Neuronal stem cell (in vitro differentiated cells): ENCODE measurements around the gene HAGHL.

Experiments
- DNase-seq: peaks from one replicate; pipeline ENCODE4 v3.0.0-alpha.2; 2013; ENCODE audit warnings: low spot score
- H2AFZ ChIP-seq: one replicate; pipeline ENCODE4 v1.6.1; 2013; ENCODE audit warnings: mild to moderate bottlenecking, low read length, inconsistent platforms
- H2AK5ac ChIP-seq: 2 replicates; pipeline ENCODE4 v1.6.1; 2013; ENCODE audit warnings: low read depth, mild to moderate bottlenecking, inconsistent platforms, low read length, moderate library complexity, mixed read lengths
- H2BK120ac ChIP-seq: 2 replicates; pipeline ENCODE4 v1.6.1; 2013; ENCODE audit warnings: low read depth, mild to moderate bottlenecking, inconsistent platforms, low read length, moderate library complexity, mixed read lengths
- H2BK12ac ChIP-seq: one replicate; pipeline ENCODE4 v1.6.1; 2013; ENCODE audit warnings: low read length, inconsistent platforms
- H2BK15ac ChIP-seq: 2 replicates; pipeline ENCODE4 v1.6.1; 2013; ENCODE audit warnings: mild to moderate bottlenecking, low read length, inconsistent platforms, mixed read lengths
- H2BK5ac ChIP-seq: one replicate; pipeline ENCODE4 v1.6.1; 2013; ENCODE audit warnings: inconsistent platforms, mild to moderate bottlenecking, low read length, moderate library complexity
- H3K14ac ChIP-seq: one replicate; pipeline ENCODE4 v1.6.1; 2013; ENCODE audit warnings: low read length, inconsistent platforms
- H3K18ac ChIP-seq: 2 replicates; pipeline ENCODE4 v1.6.1; 2013; ENCODE audit warnings: low read length, inconsistent platforms
- H3K23ac ChIP-seq: 2 replicates; pipeline ENCODE4 v1.6.1; 2013; ENCODE audit warnings: low read depth, mild to moderate bottlenecking, mixed read lengths, low read length, inconsistent platforms; ENCODE audit not compliant: poor library complexity
- H3K27ac ChIP-seq: replicated peaks from 3 replicates; pipeline ENCODE4 v1.5.1; 2013; ENCODE audit warnings: low read length, inconsistent platforms
- H3K27me3 ChIP-seq, 3 experiments: 2 replicates each; pipeline ENCODE4 v1.6.1; 2013; ENCODE audit warnings: low read length in 3 of 3, mild to moderate bottlenecking in 2 of 3, inconsistent platforms in 1 of 3, low read depth in 1 of 3, mixed read lengths in 1 of 3, moderate library complexity in 1 of 3; ENCODE audit not compliant: control insufficient read depth in 3 of 3, insufficient read depth in 3 of 3
- H3K36me3 ChIP-seq, 2 donors: replicated peaks in 1 of 2; 2 replicates each; pipeline ENCODE4 v1.6.1; 2013; ENCODE audit warnings: low read length in 2 of 2; ENCODE audit not compliant: control insufficient read depth in 2 of 2, insufficient read depth in 2 of 2
- H3K4ac ChIP-seq: 2 replicates; pipeline ENCODE4 v1.6.1; 2013; ENCODE audit warnings: inconsistent platforms, mild to moderate bottlenecking, low read length, moderate library complexity
- H3K4me1 ChIP-seq, 2 donors: 1 replicate in 1 of 2; 2 replicates in 1 of 2; pipeline ENCODE4 v1.6.1; 2013; ENCODE audit warnings: low read length in 2 of 2, low read depth in 1 of 2; ENCODE audit not compliant: control insufficient read depth in 2 of 2, insufficient read depth in 1 of 2
- H3K4me2 ChIP-seq: one replicate; pipeline ENCODE4 v1.6.1; 2013; ENCODE audit warnings: mild to moderate bottlenecking, low read length, inconsistent platforms; ENCODE audit not compliant: insufficient read depth, poor library complexity, severe bottlenecking
- H3K4me3 ChIP-seq, 2 donors: 2 replicates each; pipeline ENCODE4 v1.5.1; 2013; ENCODE audit warnings: low read length in 2 of 2, mild to moderate bottlenecking in 2 of 2, inconsistent platforms in 1 of 2, moderate library complexity in 1 of 2
- H3K79me1 ChIP-seq: one replicate; pipeline ENCODE4 v1.6.1; 2013; ENCODE audit warnings: low read depth, mild to moderate bottlenecking, inconsistent platforms, low read length, moderate library complexity
- H3K9ac ChIP-seq: one replicate; pipeline ENCODE4 v1.6.1; 2013; ENCODE audit warnings: mild to moderate bottlenecking, low read depth, low read length, inconsistent platforms; ENCODE audit not compliant: poor library complexity
- H3K9me3 ChIP-seq, 2 donors: replicated peaks in 1 of 2; 2 replicates each; pipeline versions ENCODE3 to v1.6.1; 2013; ENCODE audit warnings: low read length in 2 of 2, mild to moderate bottlenecking in 2 of 2, inconsistent platforms in 1 of 2, low read depth in 1 of 2, mixed read lengths in 1 of 2, moderate library complexity in 1 of 2; ENCODE audit not compliant: control insufficient read depth in 2 of 2, insufficient read depth in 1 of 2
- H4K8ac ChIP-seq: one replicate; pipeline ENCODE4 v1.6.1; 2013; ENCODE audit warnings: low read depth, mild to moderate bottlenecking, inconsistent platforms, low read length, moderate library complexity
- H4K91ac ChIP-seq: one replicate; pipeline ENCODE4 v1.6.1; 2013; ENCODE audit warnings: low read length, low read depth, mild to moderate bottlenecking, inconsistent platforms; ENCODE audit not compliant: poor library complexity
- WGBS, 2 donors: extraction: QIAGEN DNeasy Blood & Tissue Kit; methylation state at CpG; one replicate each; pipeline ENCODE4 v1.1.7; 2013; ENCODE audit warnings: missing lambda C conversion rate in 2 of 2, mixed read lengths in 1 of 2; ENCODE audit not compliant: insufficient read length in 2 of 2, insufficient replicate concordance in 1 of 2; ENCODE audit errors: extremely low coverage in 2 of 2; 5-methylcytosine and 5-hydroxymethylcytosine counted together

Gene HAGHL

GRCh38 chr16:678858-679813 lies 47.8 kb upstream of the HAGHL start:
- Histone ChIP-seq H3K4me1 (peaks cover 7 to 26% of the 10 kb centered on the region in 2 donors), H2BK5ac (peak overlapping the region; percentile 91), H3K23ac (peak overlapping the region; percentile 89), H3K79me1 (peaks cover 30% of the 10 kb centered on the region), H3K27me3 (peaks cover 0 to 14% (median 0%) of the 10 kb centered on the region in 3 experiments), H4K8ac (no peak overlapping the region), H3K4ac (peak overlapping the region; percentile 66), H3K9me3 (peaks cover 0 to 2% of the 10 kb centered on the region in 2 donors), H3K14ac (peak overlapping the region; percentile 56), H3K4me2 (peak overlapping the region; percentile 97), H3K4me3 (peak overlapping the region; percentile 15 to 79), H2BK12ac (peak overlapping the region; percentile 89), H2AK5ac (peak overlapping the region; percentile 99), H3K27ac (peak overlapping the region; percentile 72), H2AFZ (peak overlapping the region; percentile 78), H3K18ac (peak overlapping the region; percentile 91), H4K91ac (no peak overlapping the region), H3K36me3 (peaks cover 22 to 35% of the 10 kb centered on the region in 2 donors), H2BK15ac (peak overlapping the region; percentile 94), H3K9ac (peak overlapping the region; percentile 80), H2BK120ac (peak overlapping the region; percentile 54)
- DNase-seq = peak; percentile 63
- no CpG with 5 or more reads among the region's 52 CpGs for WGBS, 2 donors

DNA sequence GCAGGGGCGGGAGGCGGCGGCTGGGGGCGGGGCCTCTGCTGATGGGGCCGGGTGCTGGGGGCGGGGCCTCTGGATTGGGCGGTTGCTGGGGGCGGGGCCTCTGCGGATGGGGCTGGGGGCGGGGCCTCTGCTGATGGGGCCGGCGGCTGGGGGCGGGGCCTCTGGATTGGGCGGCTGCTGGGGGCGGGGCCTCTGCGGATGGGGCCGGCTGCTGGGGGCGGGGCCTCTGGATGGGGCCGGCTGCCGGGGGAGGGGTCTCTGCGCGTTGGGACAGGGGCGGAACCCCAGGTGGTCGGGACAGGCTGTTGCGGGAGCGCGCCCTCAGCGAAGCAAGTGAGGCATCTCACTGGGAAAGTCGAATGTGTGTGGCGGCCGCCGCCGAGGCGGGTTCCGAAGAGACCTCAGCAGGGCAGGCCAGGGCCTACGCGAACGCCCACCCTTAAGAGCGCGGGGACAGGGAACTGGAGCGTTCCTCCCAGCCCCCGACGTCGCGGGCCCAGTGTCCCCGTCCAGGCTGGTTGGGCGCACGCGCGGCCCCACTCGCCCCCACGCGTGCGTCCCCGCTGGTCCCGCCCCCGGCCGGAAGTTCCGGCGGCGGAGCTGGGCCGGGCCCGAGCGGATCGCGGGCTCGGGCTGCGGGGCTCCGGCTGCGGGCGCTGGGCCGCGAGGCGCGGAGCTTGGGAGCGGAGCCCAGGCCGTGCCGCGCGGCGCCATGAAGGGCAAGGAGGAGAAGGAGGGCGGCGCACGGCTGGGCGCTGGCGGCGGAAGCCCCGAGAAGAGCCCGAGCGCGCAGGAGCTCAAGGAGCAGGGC lies 46.9 kb upstream of the HAGHL start, which contains the start of gene STUB1:
Gene STUB1 (plus strand): TSS at position 597 of the 811 bp plus-strand sequence. CDS start 116 bp downstream, at position 713.
- Histone ChIP-seq H2BK15ac (peak within 1 kb of the TSS; percentile 92), H3K79me1 (peaks cover 30% of the 10 kb centered on the region), H2AFZ (peak within 1 kb of the TSS; percentile 95), H3K9ac (peak within 1 kb of the TSS; percentile 94), H3K4me3 (peak within 1 kb of the TSS; percentile 87 to 98), H4K91ac (no peak within 1 kb of the TSS), H2BK12ac (no peak within 1 kb of the TSS), H3K27ac (peak within 1 kb of the TSS; percentile 93), H3K4me1 (peaks cover 7 to 25% of the 10 kb centered on the region in 2 donors), H3K23ac (peak within 1 kb of the TSS; percentile 98), H3K4me2 (peak within 1 kb of the TSS; percentile 97), H3K18ac (peak within 1 kb of the TSS; percentile 99), H3K9me3 (peaks cover 0 to 2% of the 10 kb centered on the region in 2 donors), H3K4ac (no peak within 1 kb of the TSS), H3K14ac (peak within 1 kb of the TSS; percentile 61), H4K8ac (peak within 1 kb of the TSS; percentile 52), H3K36me3 (peaks cover 23 to 35% of the 10 kb centered on the region in 2 donors), H3K27me3 (peaks cover 0 to 10% (median 0%) of the 10 kb centered on the region in 3 experiments), H2BK120ac (no peak within 1 kb of the TSS), H2BK5ac (peak within 1 kb of the TSS; percentile 91), H2AK5ac (peak within 1 kb of the TSS; percentile 86)
- WGBS, 2 donors = no CpG with 5 or more reads among the region's 91 CpGs
- peak; percentile 87 for DNase-seq

DNA sequence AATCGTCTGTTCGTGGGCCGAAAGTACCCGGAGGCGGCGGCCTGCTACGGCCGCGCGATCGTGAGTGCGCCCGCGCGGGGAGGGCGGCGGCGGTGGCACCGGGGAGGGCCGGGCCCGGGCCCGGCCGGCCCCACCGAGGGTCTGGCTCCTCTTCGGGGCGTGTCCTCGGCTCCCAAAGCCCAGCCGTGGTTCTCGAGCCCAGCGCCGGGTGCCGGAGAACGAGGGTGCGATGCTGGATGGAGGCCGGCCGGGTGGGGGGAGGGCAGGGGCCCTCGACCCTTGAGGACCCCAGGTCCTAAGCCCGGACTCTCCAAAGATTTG lies 46.3 kb upstream of the HAGHL start:
- DNase-seq = no peak
- Histone ChIP-seq H4K91ac (no peak overlapping the region), H2BK12ac (no peak overlapping the region), H3K27ac (peak overlapping the region; percentile 93), H3K14ac (peak overlapping the region; percentile 61), H2BK5ac (peak overlapping the region; percentile 82), H4K8ac (no peak overlapping the region), H3K36me3 (peaks cover 29 to 41% of the 10 kb centered on the region in 2 donors), H3K9ac (peak overlapping the region; percentile 94), H3K27me3 (peaks cover 0 to 6% (median 0%) of the 10 kb centered on the region in 3 experiments), H3K4me2 (peak overlapping the region; percentile 96), H2BK15ac (no peak overlapping the region), H3K79me1 (peaks cover 31% of the 10 kb centered on the region), H3K4me3 (peak overlapping the region; percentile 87 to 98), H3K4ac (no peak overlapping the region), H2AFZ (peak overlapping the region; percentile 95), H2AK5ac (peak overlapping the region; percentile 86), H3K4me1 (peaks cover 7 to 21% of the 10 kb centered on the region in 2 donors), H3K23ac (peak overlapping the region; percentile 98), H3K18ac (peak overlapping the region; percentile 99), H3K9me3 (peaks cover 0 to 2% of the 10 kb centered on the region in 2 donors), H2BK120ac (no peak overlapping the region)
- no CpG with 5 or more reads among the region's 38 CpGs for WGBS, 2 donors
